Endothelial cell (in vitro differentiated cells): ENCODE results near the gene NHLRC2. TPM values are rescaled to one million over a fixed set of nuclear protein-coding genes. Genes with fewer than 3 reads are reported as not detected.

Experiments
- DNase-seq: peaks from one replicate; pipeline ENCODE4 v3.0.0; 2021; ENCODE audit warnings: low spot score
- H3K27ac Mint-ChIP-seq: one replicate; pipeline ENCODE4 v1.8.0; 2021; ENCODE audit warnings: mixed read lengths, inconsistent platforms; ENCODE audit not compliant: unreplicated experiment
- H3K27me3 Mint-ChIP-seq: one replicate; pipeline ENCODE4 v1.8.0; 2021; ENCODE audit warnings: mild to moderate bottlenecking, moderate library complexity, mixed read lengths, inconsistent platforms; ENCODE audit not compliant: unreplicated experiment
- H3K36me3 Mint-ChIP-seq: one replicate; pipeline ENCODE4 v1.8.0; 2021; ENCODE audit warnings: mild to moderate bottlenecking, low read depth, mixed read lengths, inconsistent platforms; ENCODE audit not compliant: unreplicated experiment
- H3K4me1 Mint-ChIP-seq: one replicate; pipeline ENCODE4 v1.8.0; 2021; ENCODE audit warnings: mild to moderate bottlenecking, mixed read lengths, inconsistent platforms; ENCODE audit not compliant: unreplicated experiment
- H3K4me3 Mint-ChIP-seq: one replicate; pipeline ENCODE4 v1.8.0; 2021; ENCODE audit warnings: mild to moderate bottlenecking, mixed read lengths, inconsistent platforms; ENCODE audit not compliant: unreplicated experiment
- H3K9me3 Mint-ChIP-seq: one replicate; pipeline ENCODE4 v1.8.0; 2021; ENCODE audit warnings: mixed read lengths, inconsistent platforms; ENCODE audit not compliant: unreplicated experiment
- CTCF ChIP-seq: fragments of 200-600 bp; sonication (generic); IDR thresholded peaks from one replicate; pipeline ENCODE4 v1.5.0; 2021; ENCODE audit warnings: antibody characterized with exemption; ENCODE audit not compliant: unreplicated experiment
- total RNA-seq: library from RNA; stranded (reverse); fragmentation: NEBNext Ultra II Directional; extraction: Animal tissue kit (Norgen Biotek cat#: 25700); gene quantifications from one replicate; pipeline ENCODE4 v1.2.1, GENCODE V29; 2021; ENCODE audit not compliant: unreplicated experiment

The NHLRC2 gene
- total RNA-seq, 1 donor from 2014 or later, result 22.5 TPM

- Mint-ChIP-seq H3K27me3 (no peaks in the 10 kb centered on the region), H3K9me3 (no peaks in the 10 kb centered on the region), H3K27ac (no peak overlapping the region), H3K4me3 (no peak overlapping the region), H3K4me1 (no peaks in the 10 kb centered on the region), H3K36me3 (peaks cover 4% of the 10 kb centered on the region)
- no peak for TF ChIP-seq CTCF
- DNase-seq, result no peak
These were observed 27.8 kb downstream of the NHLRC2 start for GRCh38 chr10:113882240-113882639.

- no peak for TF ChIP-seq CTCF
- no peaks in the 10 kb centered on the region for H3K9me3 Mint-ChIP-seq
- peaks cover 4% of the 10 kb centered on the region for H3K36me3 Mint-ChIP-seq
- H3K27me3 Mint-ChIP-seq, result no peaks in the 10 kb centered on the region
- no peak overlapping the region for H3K4me3 Mint-ChIP-seq
- no peak for DNase-seq
- no peaks in the 10 kb centered on the region for H3K4me1 Mint-ChIP-seq
- no peak overlapping the region for H3K27ac Mint-ChIP-seq
These were observed 35.5 kb downstream of the NHLRC2 start for GRCh38 chr10:113889911-113890310.

GRCh38 chr10:113890769-113891168 lies 36.3 kb downstream of the NHLRC2 start:
- no peak for TF ChIP-seq CTCF
- Mint-ChIP-seq H3K27ac (no peak overlapping the region), H3K4me1 (no peaks in the 10 kb centered on the region), H3K36me3 (peaks cover 9% of the 10 kb centered on the region), H3K27me3 (no peaks in the 10 kb centered on the region), H3K4me3 (no peak overlapping the region), H3K9me3 (no peaks in the 10 kb centered on the region)
- DNase-seq, result no peak

GRCh38 chr10:113891476-113891875 lies 37.0 kb downstream of the NHLRC2 start:
- H3K27ac Mint-ChIP-seq, result no peak overlapping the region
- H3K4me1 Mint-ChIP-seq, result no peaks in the 10 kb centered on the region
- H3K27me3 Mint-ChIP-seq, result no peaks in the 10 kb centered on the region
- no peak overlapping the region for H3K4me3 Mint-ChIP-seq
- TF ChIP-seq CTCF, result no peak
- peaks cover 8% of the 10 kb centered on the region for H3K36me3 Mint-ChIP-seq
- DNase-seq, result no peak
- no peaks in the 10 kb centered on the region for H3K9me3 Mint-ChIP-seq

DNA sequence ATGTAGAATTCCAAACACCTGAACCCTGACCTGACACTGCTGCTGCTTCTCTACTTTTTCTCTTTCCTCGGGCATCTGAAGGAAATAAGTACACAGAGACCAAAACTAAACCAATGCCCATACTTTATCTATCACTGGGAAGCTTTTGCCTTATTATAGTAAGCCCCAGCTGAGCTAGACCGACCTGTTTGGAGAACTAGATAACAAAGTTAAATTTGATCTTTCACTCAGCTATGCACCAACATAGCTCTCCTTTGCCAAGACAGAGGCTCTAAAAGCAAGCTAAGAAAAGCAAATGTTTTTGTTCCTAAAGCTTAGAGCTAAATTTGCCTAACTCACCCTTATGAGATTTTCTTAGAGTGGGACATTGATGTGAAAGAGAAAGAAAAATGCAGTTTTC lies 39.1 kb downstream of the NHLRC2 start:
- Mint-ChIP-seq H3K4me3 (no peak overlapping the region), H3K27ac (no peak overlapping the region), H3K9me3 (no peaks in the 10 kb centered on the region), H3K27me3 (no peaks in the 10 kb centered on the region), H3K4me1 (peaks cover 5% of the 10 kb centered on the region), H3K36me3 (peaks cover 4% of the 10 kb centered on the region)
- no peak for TF ChIP-seq CTCF
- no peak for DNase-seq
